HG03108 (cell line): ENCODE results near the gene PCDH15.
"Not testable (repeated sequence)": the region's sequence is repeated elsewhere in the genome, so short reads cannot be mapped to it uniquely, and the experiment has no call there.

Source experiments
- ATAC-seq: cut with Tn5 transposase; IDR thresholded peaks from one replicate; pipeline ENCODE4 v1.9.1; 2021; ENCODE audit warnings: moderate library complexity; ENCODE audit not compliant: unreplicated experiment

Gene PCDH15

GRCh38 chr10:54415483-54415882 lies 385.5 kb downstream of the PCDH15 start:
- no peak for ATAC-seq

DNA sequence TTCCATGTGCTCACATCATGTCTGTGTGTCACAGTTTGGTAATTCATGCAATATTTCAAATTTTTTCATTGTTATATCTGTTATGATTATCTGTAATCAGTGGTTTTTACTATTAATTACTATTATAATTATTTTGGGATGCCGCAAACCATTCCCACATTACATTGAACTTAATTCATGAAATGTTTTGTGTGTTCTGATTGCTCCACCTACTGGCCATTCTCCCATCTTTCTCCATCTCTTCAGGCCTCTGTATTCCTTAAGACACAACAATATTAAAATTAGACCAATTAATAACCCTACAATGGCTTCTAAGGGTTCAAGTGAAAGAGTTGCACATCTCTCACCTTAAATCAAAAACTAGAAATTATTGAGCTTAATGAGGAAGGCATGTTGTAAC lies 398.5 kb downstream of the PCDH15 start:
- ATAC-seq, result no peak

DNA sequence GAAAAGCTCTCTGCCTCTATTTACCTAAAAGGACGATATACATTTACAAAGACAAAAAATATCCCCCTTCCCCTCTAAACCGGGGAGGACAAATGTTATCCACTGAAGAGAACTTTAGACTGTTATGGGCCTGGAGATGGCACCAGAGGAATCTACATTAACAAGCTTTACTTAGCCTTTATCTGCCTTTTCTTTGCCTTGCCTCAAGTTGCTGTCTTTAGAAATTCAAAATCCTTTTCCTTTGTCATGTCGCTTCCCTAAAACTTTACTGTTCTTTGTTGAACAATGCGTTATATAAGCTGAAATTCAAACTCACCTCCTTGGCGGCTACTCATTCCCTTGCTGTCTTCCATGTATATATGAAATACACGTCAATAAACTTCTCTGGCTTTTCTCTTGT lies 405.0 kb downstream of the PCDH15 start:
- no peak for ATAC-seq

GRCh38 chr10:54394598-54394997 lies 406.4 kb downstream of the PCDH15 start:
- not testable (repeated sequence) for ATAC-seq

DNA sequence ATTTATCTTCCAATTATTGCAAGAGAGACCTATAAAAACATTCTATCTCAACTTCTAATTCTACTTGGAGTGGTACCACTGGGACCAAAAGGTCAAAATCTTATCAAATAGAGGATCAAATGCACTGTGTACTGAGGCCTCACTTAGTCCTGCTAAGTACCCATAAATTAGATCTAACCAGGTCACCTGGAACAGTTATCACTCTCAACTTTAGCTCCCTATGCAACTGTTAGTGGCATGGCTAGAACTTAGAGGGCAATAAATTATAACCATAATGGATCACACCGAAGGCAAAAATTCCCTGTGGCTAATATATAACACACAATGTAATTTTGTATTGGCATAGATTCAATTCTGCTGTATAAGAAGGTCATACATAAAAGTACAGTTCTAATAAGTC lies 428.9 kb downstream of the PCDH15 start:
- ATAC-seq, result no peak

DNA sequence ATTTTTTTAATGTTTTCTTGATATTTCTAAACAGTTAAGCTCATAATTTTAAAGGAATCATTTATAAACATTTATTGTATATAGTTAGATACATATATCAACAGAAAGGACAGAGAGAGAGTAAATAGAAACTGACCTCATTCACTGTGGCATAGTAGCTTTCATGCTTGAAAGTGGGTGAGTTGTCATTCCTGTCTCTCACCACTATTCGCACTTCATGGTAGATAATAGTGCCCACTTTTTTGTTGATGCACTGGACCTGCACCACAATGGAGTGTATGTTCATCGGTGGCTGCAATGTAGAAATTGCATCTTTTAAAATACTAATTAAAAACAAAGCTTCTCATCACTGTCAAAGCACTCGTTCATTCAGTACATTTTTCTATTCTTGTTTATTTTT lies 432.0 kb downstream of the PCDH15 start:
- ATAC-seq, result no peak

GRCh38 chr10:54363390-54363789 lies 437.6 kb downstream of the PCDH15 start:
- no peak for ATAC-seq

GRCh38 chr10:54342058-54342457 lies 459.0 kb downstream of the PCDH15 start:
- ATAC-seq, result no peak

DNA sequence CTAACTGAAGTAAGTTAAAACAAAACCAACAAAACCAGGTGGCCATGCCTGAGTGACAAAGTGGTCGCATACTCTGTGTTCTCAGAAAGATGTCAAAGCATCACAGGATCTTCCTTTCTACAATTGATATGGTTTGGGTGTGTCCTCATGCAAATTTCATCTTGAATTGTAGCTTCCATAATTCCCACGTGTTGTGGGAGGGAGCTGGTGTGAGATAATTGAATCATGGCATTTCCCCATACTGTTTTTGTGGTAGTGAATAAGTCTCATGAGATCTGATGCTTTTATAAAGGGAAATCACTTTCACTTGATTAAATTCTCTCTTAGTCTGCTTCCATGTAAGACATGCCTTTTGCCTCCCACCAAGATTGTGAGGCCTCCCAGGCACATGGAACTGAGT lies 465.7 kb downstream of the PCDH15 start:
- ATAC-seq, result no peak

DNA sequence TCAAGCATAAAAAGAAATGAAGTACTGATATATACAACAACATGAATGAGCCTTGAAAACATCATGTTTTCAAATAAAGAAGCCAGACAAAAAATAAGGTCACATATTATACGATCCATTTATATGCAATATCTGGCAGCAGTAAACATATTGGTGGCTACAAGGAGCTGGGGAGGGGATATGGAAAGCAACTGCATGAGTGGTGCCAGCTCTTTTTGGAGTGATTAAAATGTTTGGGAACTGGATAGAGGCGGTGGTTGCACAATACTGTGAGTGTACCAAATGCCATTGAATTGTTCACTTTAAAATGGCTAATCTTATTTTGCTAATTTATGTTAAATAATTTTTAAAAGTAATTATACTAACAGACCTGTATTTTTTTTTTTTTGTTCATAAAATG lies 481.7 kb downstream of the PCDH15 start:
- no peak for ATAC-seq

DNA sequence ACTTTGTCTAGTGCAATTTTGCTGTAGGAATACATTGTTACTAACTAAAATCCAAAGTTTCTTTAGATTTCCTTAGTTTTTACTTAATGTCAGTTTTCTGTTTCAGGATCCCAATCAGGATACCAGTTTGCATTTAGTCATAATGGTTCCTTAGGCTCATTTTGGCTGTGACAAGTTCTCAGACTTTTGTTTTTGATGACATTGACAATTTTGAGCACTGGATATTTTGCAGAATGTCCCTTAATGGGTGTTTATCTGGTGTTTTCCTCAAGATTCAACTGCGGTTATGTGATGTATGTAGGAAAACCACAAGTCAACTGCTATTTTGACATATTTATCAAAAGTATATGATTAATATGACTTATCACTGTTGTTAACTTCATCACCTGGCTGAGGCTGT lies 482.6 kb downstream of the PCDH15 start:
- ATAC-seq, result no peak

DNA sequence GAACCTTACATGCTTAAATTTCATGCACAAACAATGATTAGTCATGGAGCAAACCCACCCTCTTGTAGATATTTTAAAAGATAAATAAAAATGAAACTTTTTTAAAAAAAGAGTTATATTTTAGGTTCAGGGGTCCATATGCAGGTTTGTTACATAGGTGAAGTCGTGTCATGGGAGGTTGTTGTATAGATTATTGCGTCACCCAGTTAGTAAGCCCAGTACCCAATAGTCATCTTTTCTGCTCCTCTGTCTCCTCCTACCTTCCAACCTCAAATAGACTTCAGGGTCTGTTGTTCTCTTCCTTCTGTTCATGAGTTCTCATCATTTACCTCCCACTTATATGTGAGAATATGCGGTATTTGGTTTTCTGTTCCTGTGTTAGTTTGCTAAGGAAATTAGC lies 486.6 kb downstream of the PCDH15 start:
- no peak for ATAC-seq

DNA sequence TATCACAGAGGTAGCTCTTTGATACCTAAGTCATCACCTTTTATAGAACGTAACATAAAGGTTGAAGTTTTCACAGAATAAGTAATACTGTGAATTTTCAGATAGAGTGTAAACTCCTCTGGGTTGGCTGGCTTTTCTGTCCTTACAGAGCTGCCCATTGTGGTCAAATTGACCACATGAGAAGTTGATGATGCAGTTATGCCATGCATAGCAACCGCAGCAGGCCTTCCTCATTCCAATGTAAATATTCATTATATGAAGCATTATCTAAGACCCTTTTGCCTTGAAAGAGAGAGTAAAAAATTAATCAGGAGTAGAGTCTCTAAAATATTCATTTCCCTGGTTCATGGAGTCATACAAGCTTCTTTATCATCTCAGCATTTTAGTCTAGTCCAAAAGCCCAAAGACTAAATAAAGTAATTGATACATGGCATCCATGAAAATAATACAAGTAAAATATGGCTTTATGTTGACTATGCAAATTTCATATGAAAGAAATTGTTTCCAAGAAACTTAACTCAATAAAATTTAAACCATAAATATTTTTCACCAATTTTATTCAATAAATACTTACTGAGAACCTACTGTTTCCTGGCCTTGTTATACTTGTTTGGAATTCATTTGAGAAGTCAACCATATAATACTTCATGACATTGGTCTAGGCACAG lies 516.4 kb downstream of the PCDH15 start:
- ATAC-seq, result no peak

- ATAC-seq, result no peak
Observed at GRCh38 chr10:54282012-54282411, 519.0 kb downstream of the PCDH15 start.

- ATAC-seq, result no peak
Observed at GRCh38 chr10:54266395-54266794, 534.6 kb downstream of the PCDH15 start.

DNA sequence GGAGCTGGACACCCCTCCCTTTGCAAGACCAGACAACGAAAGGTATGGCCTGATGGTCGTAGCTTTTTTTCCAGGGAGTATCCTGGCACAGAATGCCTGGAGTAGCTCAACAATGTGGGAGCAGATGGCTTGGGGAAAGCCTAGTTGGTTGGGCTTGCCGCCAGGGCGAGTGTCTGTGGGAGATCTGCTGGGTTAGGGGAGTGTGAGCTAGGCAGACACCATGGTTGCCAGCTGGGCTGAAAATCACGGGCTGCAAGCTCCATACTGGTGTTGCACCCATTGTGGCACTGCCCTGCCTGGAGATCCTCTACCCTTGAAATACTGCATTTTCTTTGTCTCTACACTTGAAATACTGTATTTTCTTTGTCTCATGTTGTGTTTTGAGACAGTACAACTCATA lies 538.3 kb downstream of the PCDH15 start:
- no peak for ATAC-seq

DNA sequence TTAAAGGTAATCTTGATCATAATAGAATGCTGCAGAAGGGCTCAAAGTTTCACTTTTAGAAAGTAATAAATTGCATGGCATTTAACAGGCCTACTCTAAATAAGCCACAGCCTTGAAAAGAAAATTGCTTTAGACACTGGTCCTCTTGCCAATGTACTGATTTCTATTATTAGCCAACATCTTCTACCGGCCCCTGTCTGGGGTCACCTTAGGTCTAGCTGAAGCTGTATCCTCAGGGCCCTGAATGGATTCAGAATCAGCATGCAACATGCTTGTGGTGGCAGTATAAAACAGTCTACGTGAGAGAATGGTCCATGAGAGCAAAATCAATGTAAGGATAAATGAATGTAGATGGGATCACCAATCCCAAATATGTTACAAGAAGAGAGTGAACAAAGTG lies 541.9 kb downstream of the PCDH15 start:
- ATAC-seq, result no peak

GRCh38 chr10:54234832-54235231 lies 566.2 kb downstream of the PCDH15 start:
- no peak for ATAC-seq

DNA sequence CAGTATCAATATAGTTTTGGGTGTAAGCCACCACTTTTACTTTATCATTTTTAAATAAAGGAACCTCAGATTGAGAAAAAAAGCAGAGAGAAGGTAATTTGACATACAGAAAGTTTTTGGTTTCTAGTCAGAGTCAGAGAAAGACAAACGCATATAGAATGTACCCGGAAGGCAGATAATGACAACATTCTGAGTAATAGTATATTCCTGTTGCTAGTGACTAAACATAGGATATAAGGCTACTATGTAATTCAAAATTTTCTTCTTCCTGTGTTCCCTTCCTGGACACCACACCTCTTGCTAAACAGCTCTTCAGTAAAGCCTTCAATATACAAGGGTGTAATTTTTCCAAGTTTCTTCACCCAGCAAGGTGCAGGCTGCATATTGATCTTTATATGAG lies 597.6 kb downstream of the PCDH15 start:
- ATAC-seq, result no peak

DNA sequence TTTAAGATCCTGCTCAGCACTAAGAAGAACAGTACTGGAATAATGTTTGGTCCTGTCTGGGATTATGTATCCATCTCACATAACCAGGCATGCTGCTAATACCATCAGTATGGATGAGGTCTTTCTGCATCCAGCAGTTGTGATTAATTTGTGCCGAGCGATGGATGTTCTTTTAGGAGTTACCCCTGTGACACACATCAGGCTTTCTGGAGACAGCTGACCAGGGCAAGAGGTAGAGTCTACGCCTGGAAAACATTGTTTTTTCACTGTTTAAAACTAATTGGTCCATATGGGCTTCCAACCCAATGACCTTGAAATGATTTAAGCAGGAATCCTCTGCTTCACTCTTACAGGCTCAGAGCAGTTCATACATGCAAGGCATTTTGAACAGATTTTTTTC lies 603.0 kb downstream of the PCDH15 start:
- ATAC-seq, result no peak

- ATAC-seq, result no peak
Observed at GRCh38 chr10:54194806-54195205, 606.2 kb downstream of the PCDH15 start.

DNA sequence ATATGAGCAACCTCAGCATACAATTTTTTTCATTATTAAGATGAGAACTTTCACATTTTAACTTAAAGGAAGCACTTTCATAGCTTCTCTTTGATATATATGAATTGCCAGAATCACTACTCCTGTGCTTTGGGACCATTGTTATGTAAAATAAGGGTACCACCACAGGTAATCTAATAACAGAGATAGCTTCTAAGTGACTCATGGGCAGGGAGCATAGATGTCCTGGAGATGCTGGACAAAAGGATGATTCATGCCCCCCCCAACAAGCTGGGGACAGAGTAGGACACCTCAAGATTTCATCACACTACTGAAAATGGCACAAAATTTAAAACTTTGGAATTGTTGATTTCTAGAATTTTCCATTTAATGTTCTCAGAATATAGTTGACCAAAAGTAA lies 641.1 kb downstream of the PCDH15 start:
- ATAC-seq, result no peak

GRCh38 chr10:54148508-54148907 lies 652.5 kb downstream of the PCDH15 start:
- ATAC-seq, result no peak
